H1 (cell line): ENCODE data around the gene SLC12A5. TPM values are rescaled to one million over a fixed set of nuclear protein-coding genes. Genes with fewer than 3 reads are reported as not detected.

Source experiments
- ASH2L ChIP-seq: fragments of 200-600, 300-600 bp; sonication (generic); IDR thresholded peaks from one replicate; pipeline ENCODE4 v1.7.1; 2017; ENCODE audit warnings: low read length
- BACH1 ChIP-seq: IDR thresholded peaks from 2 replicates; pipeline ENCODE4 v1.6.1; 2012; ENCODE audit warnings: low read length, improper control_type of control experiment
- EZH2 ChIP-seq: fragments of 200-600 bp; sonication (generic); IDR thresholded peaks from 2 replicates; pipeline ENCODE4 v1.7.1; 2012; ENCODE audit warnings: low read depth, mild to moderate bottlenecking, moderate library complexity, low read length, inconsistent platforms; ENCODE audit not compliant: severe bottlenecking
- GTF2F1 ChIP-seq: IDR thresholded peaks from 2 replicates; pipeline ENCODE4 v1.6.1; 2012; ENCODE audit warnings: low read depth, low read length, improper control_type of control experiment, borderline replicate concordance
- HDAC2 ChIP-seq, 2 experiments: fragments of 300-600 bp in 1 of 2; sonication (generic) in 1 of 2; IDR thresholded peaks; 2 replicates each; pipeline ENCODE4 v1.6.1; 2011 to 2012; ENCODE audit warnings: low read depth in 2 of 2, low read length in 2 of 2, mild to moderate bottlenecking in 2 of 2, moderate library complexity in 2 of 2, borderline replicate concordance in 1 of 2, inconsistent platforms in 1 of 2
- JUND ChIP-seq: IDR thresholded peaks from 2 replicates; pipeline ENCODE4 v1.6.1; 2011; ENCODE audit warnings: mild to moderate bottlenecking, improper control_type of control experiment, low read length
- KDM4A ChIP-seq: IDR thresholded peaks from one replicate; pipeline ENCODE4 v1.7.1; 2012; ENCODE audit warnings: low read depth, mild to moderate bottlenecking, moderate library complexity, low read length, inconsistent platforms; ENCODE audit not compliant: severe bottlenecking
- MAFK ChIP-seq: IDR thresholded peaks from 2 replicates; pipeline ENCODE4 v1.6.1; 2012; ENCODE audit warnings: low read depth, mild to moderate bottlenecking, improper control_type of control experiment, low read length
- MAX ChIP-seq: IDR thresholded peaks from 2 replicates; pipeline ENCODE4 v1.6.1; 2012; ENCODE audit warnings: inconsistent platforms
- NANOG ChIP-seq: IDR thresholded peaks from 2 replicates; pipeline ENCODE4 v1.6.1; 2011; ENCODE audit warnings: low read length, low read depth, mild to moderate bottlenecking, inconsistent platforms; ENCODE audit not compliant: insufficient read depth, poor library complexity, severe bottlenecking
- PHF8 ChIP-seq: fragments of 200-600 bp; sonication (generic); conservative IDR thresholded peaks from 2 replicates; pipeline ENCODE4 v1.7.1; 2012; ENCODE audit warnings: low read depth, mild to moderate bottlenecking, inconsistent platforms, low read length, moderate library complexity
- SRF ChIP-seq: IDR thresholded peaks from 2 replicates; pipeline ENCODE4 v1.6.1; 2011; ENCODE audit warnings: mild to moderate bottlenecking, low read depth, low read length, moderate library complexity
- TAF1 ChIP-seq: IDR thresholded peaks from 2 replicates; pipeline ENCODE4 v1.6.1; 2011; ENCODE audit warnings: mild to moderate bottlenecking, low read depth, low read length
- YY1 ChIP-seq: IDR thresholded peaks from 2 replicates; pipeline ENCODE4 v1.6.1; 2011; ENCODE audit warnings: low read depth, mild to moderate bottlenecking, low read length
- ZNF274 ChIP-seq: IDR thresholded peaks from 2 replicates; pipeline ENCODE4 v1.7.0; 2012; ENCODE audit warnings: low read length, borderline replicate concordance; ENCODE audit errors: extremely low read depth
- polyA plus RNA-seq, 7 experiments: library from polyadenylated mRNA; depleted of rRNA in 3 of 7; stranded (reverse) in 5 of 7; unstranded in 2 of 7; fragments of >200 nt in 5 of 7; fragments of 200-250 nt in 2 of 7; gene quantifications; 1 replicate in 5 of 7; 2 replicates in 1 of 7; 4 replicates in 1 of 7; pipeline versions ENCODE4 v1.2.1 to v1.2.3, GENCODE V29; 2011 to 2013; ENCODE audit warnings: missing spikeins in 2 of 7, mixed read lengths in 2 of 7
- total RNA-seq: library from RNA; stranded (reverse); fragmentation: NEBNext Ultra II Directional; extraction: Animal tissue kit (Norgen Biotek cat#: 25700); gene quantifications from 2 replicates; pipeline ENCODE4 v1.2.1, GENCODE V29; 2021
- TF ChIP-seq, protein P1 (sequence below): IDR thresholded peaks from 2 replicates; pipeline ENCODE4 v1.6.1; 2012; ENCODE audit warnings: inconsistent platforms

The SLC12A5 gene
- total and polyA plus RNA-seq, 2 of the 8 experiments (the other 6 are each of a cell fraction or from before 2014, with no cell fraction given): 1.9 to 7.3 TPM

- TF ChIP-seq YY1 (no peak), KDM4A (peak; percentile 8), ASH2L (no peak), SRF (no peak), MAFK (no peak), BACH1 (no peak), JUND (no peak), NANOG (no peak), GTF2F1 (no peak), ZNF274 (no peak), MAX (peak; percentile 65), TAF1 (no peak), HDAC2 (IDR thresholded peaks at IDR 0.05; ENCODE audit: borderline replicate concordance in 1 of 2, low read depth in 2 of 2, low read length in 2 of 2) (no peak; a peak in 1 of 4 replicates), PHF8 (no peak), EZH2 (peak; percentile 42)
- TF ChIP-seq, protein P1, sequence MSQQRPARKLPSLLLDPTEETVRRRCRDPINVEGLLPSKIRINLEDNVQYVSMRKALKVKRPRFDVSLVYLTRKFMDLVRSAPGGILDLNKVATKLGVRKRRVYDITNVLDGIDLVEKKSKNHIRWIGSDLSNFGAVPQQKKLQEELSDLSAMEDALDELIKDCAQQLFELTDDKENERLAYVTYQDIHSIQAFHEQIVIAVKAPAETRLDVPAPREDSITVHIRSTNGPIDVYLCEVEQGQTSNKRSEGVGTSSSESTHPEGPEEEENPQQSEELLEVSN: no peak
- TF ChIP-seq, all 59 proteins: peak for 6
These were observed 28.2 kb downstream of the SLC12A5 start (continued) for GRCh38 chr20:46056970-46057855.
